GM12878 (cell line): Measurements from ENCODE around the gene PRMT3. TPM values are rescaled to one million over a fixed set of nuclear protein-coding genes. Genes with fewer than 3 reads are reported as not detected.

Experiments used
- ATAC-seq: fragments of 200-7000 bp; cut with Tn5 transposase; 3 replicates; pipeline ENCODE4 v1.9.1; 2020; ENCODE audit warnings: mild to moderate bottlenecking, moderate library complexity
- BruUV-seq: library from RNA; stranded (reverse); fragments of 400-500 nt; replicated peaks from 2 replicates; lab custom pipeline; 2021; lab: Mats Ljungman, UMichigan
- CTCF ChIA-PET: fragments of 300-600 bp; sonication (Branson Sonifier 250); formaldehyde crosslinking; extraction: SDS; loops from one replicate; lab custom pipeline; 2021; ENCODE audit warnings: inconsistent platforms; lab: Yijun Ruan, JAX
- POLR2A ChIA-PET: fragments of 350-600 bp; formaldehyde crosslinking; extraction: SDS; loops from one replicate; lab custom pipeline; 2021; ENCODE audit warnings: inconsistent platforms; lab: Charles Lee
- RAD21 ChIA-PET: fragments of 300-600 bp; sonication (Branson Sonifier 250); formaldehyde crosslinking; loops from one replicate; lab custom pipeline; 2023; ENCODE audit warnings: antibody characterized with exemption; ENCODE audit not compliant: unreplicated experiment; lab: Charles Lee
- SMC1A ChIA-PET: fragments of 300-600 bp; sonication (Branson Sonifier 250); formaldehyde crosslinking; loops from one replicate; lab custom pipeline; 2023; ENCODE audit not compliant: unreplicated experiment, uncharacterized antibody; lab: Charles Lee
- DNase-seq: peaks from one replicate; pipeline ENCODE4 v3.0.0-alpha.2; 2011; ENCODE audit warnings: low read depth, low spot score
- FAIRE-seq: peaks from 3 replicates; lab custom pipeline; 2011; peaks lifted over from hg19 to GRCh38; lab: Jason Lieb, UNC
- H2AFZ ChIP-seq: 2 replicates; pipeline ENCODE4 v1.6.0; 2011; ENCODE audit warnings: low read depth, low read length, control low read depth; ENCODE audit not compliant: control insufficient read depth
- H3K27ac ChIP-seq: 2 replicates; pipeline ENCODE4 v1.5.1; 2011; ENCODE audit warnings: control low read depth; ENCODE audit not compliant: control insufficient read depth, insufficient read depth
- H3K27me3 ChIP-seq, 2 experiments: replicated peaks in 1 of 2; 2 replicates each; pipeline versions ENCODE4 v1.6.0 to v1.6.1; 2011; ENCODE audit warnings: low read length in 1 of 2; ENCODE audit not compliant: control insufficient read depth in 2 of 2, insufficient read depth in 2 of 2
- H3K36me3 ChIP-seq, 2 experiments: 2 replicates each; pipeline ENCODE4 v1.5.1; 2011; ENCODE audit warnings: low read length in 1 of 2; ENCODE audit not compliant: control insufficient read depth in 2 of 2, insufficient read depth in 2 of 2
- H3K4me1 ChIP-seq: 2 replicates; pipeline ENCODE4 v1.6.1; 2011; ENCODE audit warnings: mild to moderate bottlenecking, low read length, moderate library complexity, mixed read lengths; ENCODE audit not compliant: control insufficient read depth, insufficient read depth
- H3K4me2 ChIP-seq: 2 replicates; pipeline ENCODE4 v1.6.0; 2011; ENCODE audit warnings: control low read depth; ENCODE audit not compliant: control insufficient read depth, insufficient read depth
- H3K4me3 ChIP-seq: fragments of 200-600 bp; sonication (generic); 2 replicates; pipeline ENCODE4 v1.5.1; 2016
- H3K79me2 ChIP-seq: 2 replicates; pipeline ENCODE4 v1.6.0; 2011; ENCODE audit warnings: low read length; ENCODE audit not compliant: control insufficient read depth, insufficient read depth
- H3K9ac ChIP-seq: 2 replicates; pipeline ENCODE4 v1.8.0; 2011; ENCODE audit warnings: low read length, control low read depth, mixed read lengths; ENCODE audit not compliant: control insufficient read depth, insufficient read depth
- H3K9me3 ChIP-seq: replicated peaks from 3 replicates; pipeline ENCODE4 v1.5.1; 2011; ENCODE audit warnings: mild to moderate bottlenecking, low read length; ENCODE audit not compliant: control insufficient read depth, insufficient read depth
- H4K20me1 ChIP-seq: 2 replicates; pipeline ENCODE4 v1.6.0; 2011; ENCODE audit not compliant: control insufficient read depth, insufficient read depth
- CBX5 ChIP-seq: sonication (generic); IDR thresholded peaks from 2 replicates; pipeline ENCODE4 v1.6.1; 2016; ENCODE audit warnings: low read depth, moderate library complexity, mild to moderate bottlenecking, inconsistent platforms
- CHD4 ChIP-seq: fragments of 200-600 bp; sonication (generic); IDR thresholded peaks from 2 replicates; pipeline ENCODE4 v1.6.1; 2016; ENCODE audit warnings: mild to moderate bottlenecking
- JUNB ChIP-seq: IDR thresholded peaks from 2 replicates; pipeline ENCODE4 v1.6.1; 2016; ENCODE audit warnings: antibody characterized with exemption, mild to moderate bottlenecking
- NFYB ChIP-seq: IDR thresholded peaks from 2 replicates; pipeline ENCODE4 v1.6.1; 2011; ENCODE audit warnings: low read depth, mild to moderate bottlenecking, low read length, improper control_type of control experiment, moderate library complexity; ENCODE audit not compliant: insufficient read depth
- POLR2AphosphoS5 ChIP-seq: IDR thresholded peaks from 2 replicates; pipeline ENCODE4 v1.6.1; 2011; ENCODE audit warnings: mild to moderate bottlenecking, low read length, inconsistent platforms
- RAD21 ChIP-seq: IDR thresholded peaks from 2 replicates; pipeline ENCODE4 v1.6.1; 2011; ENCODE audit warnings: mild to moderate bottlenecking, low read depth, low read length, moderate library complexity; ENCODE audit not compliant: insufficient read depth
- RB1 ChIP-seq: fragments of 450-650 bp; formaldehyde crosslinking; IDR thresholded peaks from 2 replicates; pipeline ENCODE4 v1.6.1; 2017; ENCODE audit warnings: mild to moderate bottlenecking, borderline replicate concordance
- RCOR1 ChIP-seq: conservative IDR thresholded peaks from 2 replicates; pipeline ENCODE4 v1.6.1; 2012; ENCODE audit warnings: low read depth, low read length, improper control_type of control experiment
- RUNX3 ChIP-seq: IDR thresholded peaks from 2 replicates; pipeline ENCODE4 v1.6.1; 2012; ENCODE audit warnings: low read length, inconsistent platforms
- SP1 ChIP-seq: IDR thresholded peaks from one replicate; pipeline ENCODE4 v1.6.1; 2011; ENCODE audit warnings: low read depth, low read length
- STAT3 ChIP-seq: IDR thresholded peaks from 2 replicates; pipeline ENCODE4 v1.6.1; 2011; ENCODE audit warnings: low read depth, low read length, improper control_type of control experiment
- TARDBP ChIP-seq: IDR thresholded peaks from 2 replicates; pipeline ENCODE4 v1.6.1; 2016; ENCODE audit warnings: borderline replicate concordance
- ZNF384 ChIP-seq: IDR thresholded peaks from 2 replicates; pipeline ENCODE4 v1.6.1; 2012; ENCODE audit warnings: low read depth, mild to moderate bottlenecking, low read length, improper control_type of control experiment, borderline replicate concordance
- ZNF622 ChIP-seq: fragments of 450-650 bp; IDR thresholded peaks from 2 replicates; pipeline ENCODE4 v1.6.1; 2017; ENCODE audit warnings: mild to moderate bottlenecking, inconsistent platforms
- WGBS: methylation state at CpG from one replicate; pipeline ENCODE4 v1.1.6; 2016; ENCODE audit warnings: low lambda C conversion rate; ENCODE audit not compliant: insufficient replicate concordance, insufficient coverage; ENCODE audit errors: missing lambda C conversion rate; 5-methylcytosine and 5-hydroxymethylcytosine counted together
- in situ Hi-C: fragments of 300-500 bp; cut with MboI; formaldehyde crosslinking; loops from 9 replicates; pipeline ENCODE4 v1.14.3; 2018; ENCODE audit warnings: mixed read lengths
- intact Hi-C: fragments of 100-400 bp; cut with micrococcal nuclease; formaldehyde crosslinking; loops from one replicate; pipeline ENCODE4 v1.14.2; 2022; ENCODE audit not compliant: unreplicated experiment
- polyA plus RNA-seq, 11 experiments: library from polyadenylated mRNA; depleted of rRNA in 4 of 11; unstranded in 6 of 11; stranded (reverse) in 5 of 11; fragments of >200 nt; fragmentation: Nextera tagmentation in 4 of 11; fragmentation: Illumina TruSeq in 1 of 11; extraction: Ambion mirVana in 4 of 11; extraction: Trizol in 1 of 11; gene quantifications; 1 replicate in 1 of 11; 2 replicates in 10 of 11; pipeline versions ENCODE4 v1.2.1 to v1.2.3, GENCODE V29; 2011 to 2016; ENCODE audit warnings: inconsistent platforms in 2 of 11, missing spikeins in 2 of 11, low read depth in 1 of 11
- total RNA-seq, 4 experiments: library from RNA; depleted of rRNA in 3 of 4; stranded (reverse); fragments of >200 nt in 3 of 4; fragmentation: Illumina TruSeq in 1 of 4; extraction: Trizol in 1 of 4; gene quantifications; 2 replicates each; pipeline versions ENCODE4 v1.2.1 to v1.2.3, GENCODE V29; 2013 to 2021
- TF ChIP-seq, protein P1 (sequence below): fragments of 450-650 bp; IDR thresholded peaks from 2 replicates; pipeline ENCODE4 v1.6.1; 2016; ENCODE audit warnings: mild to moderate bottlenecking
- TF ChIP-seq, protein P2 (sequence below): fragments of 450-650 bp; IDR thresholded peaks from 2 replicates; pipeline ENCODE4 v1.6.1; 2016; ENCODE audit warnings: mild to moderate bottlenecking
- TF ChIP-seq, protein P3 (sequence below): fragments of 150-350 bp; IDR thresholded peaks from 2 replicates; pipeline ENCODE4 v1.6.1; 2014; ENCODE audit warnings: mild to moderate bottlenecking, low read depth, low read length
- TF ChIP-seq, protein P4 (sequence below): fragments of 450-650 bp; IDR thresholded peaks from 2 replicates; pipeline ENCODE4 v1.6.1; 2017; ENCODE audit warnings: mild to moderate bottlenecking, moderate library complexity

The PRMT3 gene
- total and polyA plus RNA-seq, 10 of the 15 experiments (the other 5 are each of a cell fraction or from before 2014, with no cell fraction given): 13.9 to 52.1 (median 27.7) TPM

DNA sequence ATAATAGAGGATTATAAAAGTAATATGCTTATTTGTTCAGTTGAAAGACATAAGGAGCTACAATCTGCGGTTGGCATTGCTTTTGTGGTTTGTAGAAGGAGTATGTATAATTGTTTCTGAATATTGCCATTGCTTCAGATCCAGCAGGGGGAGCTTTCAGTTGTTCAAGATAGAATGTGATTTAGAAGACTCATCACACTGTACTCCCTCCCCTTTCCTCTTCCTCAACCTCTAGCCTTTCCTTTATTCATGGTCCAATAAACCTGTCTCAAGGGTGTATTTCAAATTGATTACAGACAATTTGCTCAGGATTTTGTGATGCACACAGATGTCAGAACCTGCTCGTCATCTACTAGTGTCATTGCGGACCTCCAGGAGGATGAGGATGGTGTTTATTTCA, 9.8 kb downstream of the PRMT3 start:
- RAD21 ChIA-PET: interaction anchor here (0.9 to 2.5 kb wide), 6 partner anchors 47 to 269 kb away, joined by 3 to 18 read pairs (median 3); no protein-coding TSS in a partner anchor
- H3K9ac ChIP-seq: no peak overlapping the region
- CTCF ChIA-PET: interaction anchor here (0.6 to 7.2 kb wide), 28 partner anchors 9 to 269 kb away, joined by 3 to 73 read pairs (median 3); partner anchors contain the start of gene HTATIP2
- no peak overlapping the region for H3K27ac ChIP-seq
- SMC1A ChIA-PET: interaction anchor here (0.6 to 2.3 kb wide), 12 partner anchors 8 to 269 kb away, joined by 3 to 24 read pairs (median 4); no protein-coding TSS in a partner anchor
- H3K79me2 ChIP-seq: no peaks in the 10 kb centered on the region
- ATAC-seq (peak; percentile 95), FAIRE-seq (no peak), DNase-seq (no peak)
- H3K4me2 ChIP-seq: no peak overlapping the region
- no peak overlapping the region for H2AFZ ChIP-seq
- H3K9me3 ChIP-seq: no peaks in the 10 kb centered on the region
- H3K27me3 ChIP-seq: no peaks in the 10 kb centered on the region
- intact Hi-C loops (loop anchor here (1.0 kb wide), 1 partner anchor 213 kb away; no protein-coding TSS in a partner anchor), in situ Hi-C loops (no loop called here)
- H3K4me1 ChIP-seq: no peaks in the 10 kb centered on the region
- H3K36me3 ChIP-seq: peaks cover 0 to 7% of the 10 kb centered on the region in 2 experiments; a peak in 2 of 4 replicates
- no TSS peak for BruUV-seq
- POLR2A ChIA-PET: interaction anchor here (0.8 to 0.9 kb wide), 2 partner anchors 8 to 9 kb away, joined by 3 read pairs; no protein-coding TSS in a partner anchor
- H4K20me1 ChIP-seq: no peaks in the 10 kb centered on the region
- no peak overlapping the region for H3K4me3 ChIP-seq
- 81% methylated on average over 3 of the region's 3 CpGs for WGBS
- TF ChIP-seq RB1 (no peak), SP1 (no peak), NFYB (no peak), STAT3 (no peak), CBX5 (no peak), RAD21 (peak; percentile 35; the same call in 1 of the 2 replicates), ZNF384 (no peak), RCOR1 (no peak), TARDBP (no peak), JUNB (no peak), ZNF622 (no peak), POLR2AphosphoS5 (no peak), CHD4 (no peak), RUNX3 (peak; percentile 74)
- TF ChIP-seq, protein P1, sequence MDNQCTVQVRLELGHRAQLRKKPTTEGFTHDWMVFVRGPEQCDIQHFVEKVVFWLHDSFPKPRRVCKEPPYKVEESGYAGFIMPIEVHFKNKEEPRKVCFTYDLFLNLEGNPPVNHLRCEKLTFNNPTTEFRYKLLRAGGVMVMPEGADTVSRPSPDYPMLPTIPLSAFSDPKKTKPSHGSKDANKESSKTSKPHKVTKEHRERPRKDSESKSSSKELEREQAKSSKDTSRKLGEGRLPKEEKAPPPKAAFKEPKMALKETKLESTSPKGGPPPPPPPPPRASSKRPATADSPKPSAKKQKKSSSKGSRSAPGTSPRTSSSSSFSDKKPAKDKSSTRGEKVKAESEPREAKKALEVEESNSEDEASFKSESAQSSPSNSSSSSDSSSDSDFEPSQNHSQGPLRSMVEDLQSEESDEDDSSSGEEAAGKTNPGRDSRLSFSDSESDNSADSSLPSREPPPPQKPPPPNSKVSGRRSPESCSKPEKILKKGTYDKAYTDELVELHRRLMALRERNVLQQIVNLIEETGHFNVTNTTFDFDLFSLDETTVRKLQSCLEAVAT: no peak
- TF ChIP-seq, protein P2, sequence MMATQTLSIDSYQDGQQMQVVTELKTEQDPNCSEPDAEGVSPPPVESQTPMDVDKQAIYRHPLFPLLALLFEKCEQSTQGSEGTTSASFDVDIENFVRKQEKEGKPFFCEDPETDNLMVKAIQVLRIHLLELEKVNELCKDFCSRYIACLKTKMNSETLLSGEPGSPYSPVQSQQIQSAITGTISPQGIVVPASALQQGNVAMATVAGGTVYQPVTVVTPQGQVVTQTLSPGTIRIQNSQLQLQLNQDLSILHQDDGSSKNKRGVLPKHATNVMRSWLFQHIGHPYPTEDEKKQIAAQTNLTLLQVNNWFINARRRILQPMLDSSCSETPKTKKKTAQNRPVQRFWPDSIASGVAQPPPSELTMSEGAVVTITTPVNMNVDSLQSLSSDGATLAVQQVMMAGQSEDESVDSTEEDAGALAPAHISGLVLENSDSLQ: no peak
- TF ChIP-seq, protein P3, sequence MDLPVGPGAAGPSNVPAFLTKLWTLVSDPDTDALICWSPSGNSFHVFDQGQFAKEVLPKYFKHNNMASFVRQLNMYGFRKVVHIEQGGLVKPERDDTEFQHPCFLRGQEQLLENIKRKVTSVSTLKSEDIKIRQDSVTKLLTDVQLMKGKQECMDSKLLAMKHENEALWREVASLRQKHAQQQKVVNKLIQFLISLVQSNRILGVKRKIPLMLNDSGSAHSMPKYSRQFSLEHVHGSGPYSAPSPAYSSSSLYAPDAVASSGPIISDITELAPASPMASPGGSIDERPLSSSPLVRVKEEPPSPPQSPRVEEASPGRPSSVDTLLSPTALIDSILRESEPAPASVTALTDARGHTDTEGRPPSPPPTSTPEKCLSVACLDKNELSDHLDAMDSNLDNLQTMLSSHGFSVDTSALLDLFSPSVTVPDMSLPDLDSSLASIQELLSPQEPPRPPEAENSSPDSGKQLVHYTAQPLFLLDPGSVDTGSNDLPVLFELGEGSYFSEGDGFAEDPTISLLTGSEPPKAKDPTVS: no peak
- TF ChIP-seq, protein P4, sequence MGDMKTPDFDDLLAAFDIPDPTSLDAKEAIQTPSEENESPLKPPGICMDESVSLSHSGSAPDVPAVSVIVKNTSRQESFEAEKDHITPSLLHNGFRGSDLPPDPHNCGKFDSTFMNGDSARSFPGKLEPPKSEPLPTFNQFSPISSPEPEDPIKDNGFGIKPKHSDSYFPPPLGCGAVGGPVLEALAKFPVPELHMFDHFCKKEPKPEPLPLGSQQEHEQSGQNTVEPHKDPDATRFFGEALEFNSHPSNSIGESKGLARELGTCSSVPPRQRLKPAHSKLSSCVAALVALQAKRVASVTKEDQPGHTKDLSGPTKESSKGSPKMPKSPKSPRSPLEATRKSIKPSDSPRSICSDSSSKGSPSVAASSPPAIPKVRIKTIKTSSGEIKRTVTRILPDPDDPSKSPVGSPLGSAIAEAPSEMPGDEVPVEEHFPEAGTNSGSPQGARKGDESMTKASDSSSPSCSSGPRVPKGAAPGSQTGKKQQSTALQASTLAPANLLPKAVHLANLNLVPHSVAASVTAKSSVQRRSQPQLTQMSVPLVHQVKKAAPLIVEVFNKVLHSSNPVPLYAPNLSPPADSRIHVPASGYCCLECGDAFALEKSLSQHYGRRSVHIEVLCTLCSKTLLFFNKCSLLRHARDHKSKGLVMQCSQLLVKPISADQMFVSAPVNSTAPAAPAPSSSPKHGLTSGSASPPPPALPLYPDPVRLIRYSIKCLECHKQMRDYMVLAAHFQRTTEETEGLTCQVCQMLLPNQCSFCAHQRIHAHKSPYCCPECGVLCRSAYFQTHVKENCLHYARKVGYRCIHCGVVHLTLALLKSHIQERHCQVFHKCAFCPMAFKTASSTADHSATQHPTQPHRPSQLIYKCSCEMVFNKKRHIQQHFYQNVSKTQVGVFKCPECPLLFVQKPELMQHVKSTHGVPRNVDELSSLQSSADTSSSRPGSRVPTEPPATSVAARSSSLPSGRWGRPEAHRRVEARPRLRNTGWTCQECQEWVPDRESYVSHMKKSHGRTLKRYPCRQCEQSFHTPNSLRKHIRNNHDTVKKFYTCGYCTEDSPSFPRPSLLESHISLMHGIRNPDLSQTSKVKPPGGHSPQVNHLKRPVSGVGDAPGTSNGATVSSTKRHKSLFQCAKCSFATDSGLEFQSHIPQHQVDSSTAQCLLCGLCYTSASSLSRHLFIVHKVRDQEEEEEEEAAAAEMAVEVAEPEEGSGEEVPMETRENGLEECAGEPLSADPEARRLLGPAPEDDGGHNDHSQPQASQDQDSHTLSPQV: no peak
